ENCODE data around the gene CACNA1C. TPM values are rescaled to one million over a fixed set of nuclear protein-coding genes. Genes with fewer than 3 reads are reported as not detected.

Gene CACNA1C
- total and polyA plus RNA-seq, 10 of the 15 experiments (the other 5 are each of a cell fraction or from before 2014, with no cell fraction given), result under 0.01 to 0.15 (median 0.09) TPM; not detected in 5

GRCh38 chr12:2683283-2684025 lies 630.7 kb downstream of the CACNA1C start:
- H3K4me2 ChIP-seq (ENCODE audit: control insufficient read depth, insufficient read depth), result no peak overlapping the region
- CTCF ChIA-PET, result interaction anchor here (0.8 to 2.6 kb wide), 11 partner anchors 8 to 261 kb away, joined by 3 to 6 read pairs (median 4); no protein-coding TSS in a partner anchor
- no peaks in the 10 kb centered on the region for H4K20me1 ChIP-seq (ENCODE audit: control insufficient read depth, insufficient read depth)
- DNase-seq (ENCODE audit: low read depth, low spot score), result no peak
- intact Hi-C loops (cut with micrococcal nuclease; ENCODE audit: unreplicated experiment), result loop anchor here (2.0 kb wide), 1 partner anchor 101 kb away; no protein-coding TSS in a partner anchor
- H3K36me3 ChIP-seq (ENCODE audit: control insufficient read depth in 2 of 2, insufficient read depth in 2 of 2, low read length in 1 of 2), result no peaks in the 10 kb centered on the region
- no peaks in the 10 kb centered on the region for H3K9me3 ChIP-seq (replicated peaks; ENCODE audit: control insufficient read depth, insufficient read depth, low read length)
- FAIRE-seq, result no peak
- H3K9ac ChIP-seq (ENCODE audit: control insufficient read depth, insufficient read depth, low read length), result no peak overlapping the region
- POLR2A ChIA-PET, result no interaction called here
- in situ Hi-C loops (cut with MboI), result no loop called here
- no peak overlapping the region for H2AFZ ChIP-seq (ENCODE audit: control insufficient read depth, low read depth, low read length)
- 0% methylated on average over 4 of the region's 12 CpGs for WGBS (ENCODE audit: insufficient coverage, insufficient replicate concordance, low lambda C conversion rate, missing lambda C conversion rate)
- H3K27me3 ChIP-seq (replicated peaks in 1 of 2; ENCODE audit: control insufficient read depth in 2 of 2, insufficient read depth in 2 of 2, low read length in 1 of 2), result peaks cover 0 to 2% of the 10 kb centered on the region in 2 experiments; a peak in 1 of 4 replicates
- no TSS peak for BruUV-seq (replicated peaks)
- no peaks in the 10 kb centered on the region for H3K79me2 ChIP-seq (ENCODE audit: control insufficient read depth, insufficient read depth, low read length)
- no peak overlapping the region for H3K4me3 ChIP-seq
- no peak for ATAC-seq
- no peaks in the 10 kb centered on the region for H3K4me1 ChIP-seq (ENCODE audit: control insufficient read depth, insufficient read depth, low read length)
- RAD21 ChIA-PET (ENCODE audit: unreplicated experiment), result no interaction called here
- SMC1A ChIA-PET (ENCODE audit: uncharacterized antibody, unreplicated experiment), result interaction anchor here (0.7 to 1.2 kb wide), 2 partner anchors 102 to 131 kb away, joined by 3 read pairs; no protein-coding TSS in a partner anchor
- H3K27ac ChIP-seq (ENCODE audit: control insufficient read depth, insufficient read depth), result no peak overlapping the region
- TF ChIP-seq STAT1 (conservative IDR thresholded peaks at IDR 0.05), result no peak
- no peak for TF ChIP-seq ATF2 (IDR thresholded peaks at IDR 0.05; ENCODE audit: low read length)
- TF ChIP-seq CUX1 (IDR thresholded peaks at IDR 0.05; ENCODE audit: insufficient replicate concordance, low read depth, low read length), result no peak
- no peak for TF ChIP-seq CREB1 (IDR thresholded peaks at IDR 0.05; ENCODE audit: low read depth)
- no peak for TF ChIP-seq REST (IDR thresholded peaks at IDR 0.05; ENCODE audit: low read depth, low read length)
- TF ChIP-seq BACH1 (IDR thresholded peaks at IDR 0.05; ENCODE audit: borderline replicate concordance), result no peak
- TF ChIP-seq YY1 (IDR thresholded peaks at IDR 0.05; ENCODE audit: low read depth, low read length), result no peak
- TF ChIP-seq NRF1 (conservative IDR thresholded peaks at IDR 0.05; ENCODE audit: low read depth, low read length), result no peak
- TF ChIP-seq SKIL (IDR thresholded peaks at IDR 0.05; ENCODE audit: low read depth, poor library complexity, severe bottlenecking), result no peak
- TF ChIP-seq RFX5 (IDR thresholded peaks at IDR 0.05; ENCODE audit: low read depth, low read length), result no peak

Measured in GM12878 (cell line).